Cortex of kidney (tissue), 1 donor: ENCODE results near the gene CELF4.

Experiments used
- DNase-seq: peaks from one replicate; lab custom pipeline; 2025; lab: John Stamatoyannopoulos, UW

Gene CELF4

DNA sequence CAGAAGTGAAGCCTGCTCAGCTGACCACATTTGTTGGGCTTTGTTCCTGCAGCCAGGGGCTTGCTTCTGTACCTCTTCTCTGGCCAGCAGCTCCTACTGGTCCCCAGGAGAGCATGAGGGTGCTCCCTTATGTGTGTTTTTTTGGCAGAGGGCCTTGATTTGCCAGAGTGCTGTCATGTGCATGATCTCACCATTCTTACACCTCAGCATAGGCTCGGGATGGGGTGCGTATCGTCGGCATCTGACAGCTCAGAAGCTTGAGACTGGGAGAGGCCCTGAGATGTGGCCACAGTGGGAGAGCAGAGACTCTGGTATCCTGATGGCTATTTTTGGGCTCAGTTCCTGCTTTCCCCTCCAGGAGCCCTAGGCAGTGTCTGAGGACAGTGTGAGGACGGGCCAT lies 71.2 kb downstream of the CELF4 start:
- no peak for DNase-seq

- no peak for DNase-seq
Measured at GRCh38 chr18:37493352-37493935, 72.2 kb downstream of the CELF4 start.

- DNase-seq, result no peak
Measured at GRCh38 chr18:37492952-37493351, 72.6 kb downstream of the CELF4 start.

DNA sequence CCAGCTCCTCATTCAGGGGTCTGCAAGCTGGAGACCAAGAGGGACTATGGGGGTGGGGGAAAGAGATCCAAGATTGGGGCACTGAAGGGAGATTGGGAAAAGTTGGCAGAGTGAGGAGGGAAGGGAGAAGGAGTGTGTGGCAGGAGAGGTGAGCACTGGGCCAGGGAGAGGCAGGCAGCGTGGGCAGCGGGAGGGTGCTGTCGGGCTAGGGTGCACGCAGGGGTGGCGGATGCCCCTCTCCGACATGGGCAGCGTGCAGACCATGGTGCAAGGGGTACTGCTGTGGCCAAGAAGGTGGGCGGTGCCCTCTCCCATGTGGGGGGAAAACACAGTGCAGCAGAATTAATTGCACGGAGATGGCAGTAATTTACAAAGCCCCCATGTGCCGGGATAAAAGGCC lies 74.1 kb downstream of the CELF4 start:
- DNase-seq, result no peak

- DNase-seq, result no peak
Measured at GRCh38 chr18:37489998-37490397, 75.6 kb downstream of the CELF4 start.

DNA sequence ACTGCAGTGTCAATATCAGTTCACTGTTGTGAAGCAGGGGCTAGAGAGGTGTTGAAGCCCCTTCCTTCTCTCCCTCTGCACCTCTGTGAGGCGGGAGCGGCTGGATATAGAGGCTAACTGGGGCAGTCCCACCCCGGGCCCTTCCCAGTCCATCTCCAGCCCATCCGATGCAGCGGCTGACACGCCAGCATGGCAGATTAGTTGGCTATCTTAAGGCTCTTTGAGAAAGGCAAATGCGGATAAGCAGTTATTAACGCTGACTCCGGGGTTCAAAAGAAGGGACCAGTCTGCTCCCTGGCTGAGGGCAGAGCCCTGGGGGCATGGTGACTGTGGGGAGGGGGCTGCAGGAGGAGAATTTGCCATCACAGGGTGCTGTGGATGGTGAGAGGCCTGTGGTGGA lies 76.6 kb downstream of the CELF4 start:
- DNase-seq, result no peak

- DNase-seq, result no peak
Measured at GRCh38 chr18:37487400-37487867, 78.2 kb downstream of the CELF4 start.

DNA sequence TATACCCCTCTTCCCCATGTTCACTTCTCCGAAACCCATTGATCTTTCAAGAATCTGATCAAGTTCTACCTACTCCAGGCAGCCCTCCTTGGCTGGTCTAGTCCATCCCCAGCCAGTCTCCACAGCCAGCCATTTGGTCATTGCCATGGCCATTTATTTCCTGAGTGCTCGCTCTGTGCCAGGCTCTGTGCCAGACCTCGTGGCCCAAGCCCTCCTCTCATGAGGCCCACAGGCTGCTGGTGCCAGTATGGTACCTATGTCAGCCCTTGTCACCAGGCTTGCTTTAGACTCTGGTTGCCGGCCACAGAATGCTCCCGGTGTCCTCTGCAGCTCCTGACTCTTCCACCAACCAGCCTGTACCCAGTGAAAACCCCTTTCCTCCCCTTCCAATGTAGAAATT lies 78.8 kb downstream of the CELF4 start:
- no peak for DNase-seq

DNA sequence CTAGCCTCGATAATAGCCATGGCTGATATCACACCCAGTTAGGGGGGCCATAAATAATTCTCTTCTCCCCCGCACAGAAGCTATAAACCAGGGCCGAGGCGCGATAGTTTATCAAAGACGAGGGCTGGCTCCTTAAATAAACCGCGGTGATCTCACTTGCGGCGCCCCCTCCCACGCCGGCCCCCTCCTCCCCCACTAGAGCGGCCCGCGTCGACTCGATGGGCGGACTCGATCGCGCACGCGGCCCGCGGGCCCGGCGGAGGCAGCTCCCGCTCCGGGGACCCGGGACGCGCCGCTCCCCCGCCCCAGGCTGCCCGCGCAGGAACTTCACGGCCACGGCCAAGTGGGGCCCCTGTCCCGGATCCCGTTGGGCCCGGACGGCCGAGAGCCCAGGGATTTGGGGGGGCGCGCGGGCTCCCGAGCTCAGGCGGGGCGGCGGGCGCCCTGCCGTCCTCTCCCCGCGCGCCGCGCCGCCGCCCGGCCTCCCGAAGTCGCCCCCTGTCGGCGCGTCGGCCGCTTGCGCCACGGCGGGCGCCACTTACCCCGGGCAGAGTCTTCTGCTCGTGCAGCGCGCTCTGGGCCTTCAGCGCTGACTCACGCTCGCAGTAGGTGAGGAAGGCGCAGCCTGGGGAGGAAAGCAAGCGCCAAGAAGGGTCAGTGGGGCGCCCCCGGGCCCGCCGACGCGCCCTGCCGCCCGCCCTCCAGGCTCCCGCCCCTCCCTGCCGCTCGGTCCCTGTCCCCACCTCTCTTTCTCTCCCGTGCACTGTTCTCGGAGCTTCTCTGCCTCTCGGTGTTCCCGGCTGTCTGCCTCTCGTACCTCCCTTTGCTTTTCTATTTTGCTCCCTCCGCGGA lies 80.4 kb downstream of the CELF4 start:
- no peak for DNase-seq

DNA sequence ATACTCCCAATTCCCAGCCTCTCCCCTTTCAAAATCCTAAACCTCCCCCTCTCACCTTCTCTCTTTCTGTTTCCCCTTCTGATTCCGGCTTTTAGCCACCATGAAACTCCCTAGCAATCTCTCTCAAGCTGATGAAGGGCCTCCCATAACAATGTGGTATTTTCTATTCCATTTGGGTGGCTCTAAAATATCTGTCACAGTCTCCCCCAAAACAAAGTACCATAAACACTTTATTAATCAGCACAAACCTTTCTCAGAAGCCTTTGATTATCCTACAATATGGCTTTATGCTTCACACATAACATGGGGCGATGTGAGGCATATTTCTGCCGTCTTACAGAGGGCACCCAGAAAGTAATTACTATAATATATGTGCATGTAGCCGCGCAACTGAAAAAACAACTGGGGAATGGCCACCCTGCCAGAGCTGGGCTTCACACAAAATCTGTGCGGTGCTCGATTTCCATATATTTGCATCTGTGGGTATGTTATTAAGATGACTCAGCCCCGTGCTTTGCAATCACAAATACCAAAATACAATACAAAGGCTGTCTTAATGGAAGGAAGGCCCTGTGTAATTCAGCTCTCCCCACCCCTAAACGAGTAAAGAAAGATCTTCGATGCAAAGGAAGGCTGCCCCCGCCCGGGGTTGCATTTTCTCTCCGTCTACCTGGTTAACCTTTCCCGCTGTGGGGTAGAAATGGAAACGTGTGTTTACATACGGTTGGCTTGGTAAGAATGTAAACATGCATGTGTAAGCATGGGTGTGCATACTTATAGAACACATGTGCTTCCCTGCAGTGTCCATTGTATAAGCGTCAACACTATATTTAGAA lies 81.4 kb downstream of the CELF4 start:
- no peak for DNase-seq

DNA sequence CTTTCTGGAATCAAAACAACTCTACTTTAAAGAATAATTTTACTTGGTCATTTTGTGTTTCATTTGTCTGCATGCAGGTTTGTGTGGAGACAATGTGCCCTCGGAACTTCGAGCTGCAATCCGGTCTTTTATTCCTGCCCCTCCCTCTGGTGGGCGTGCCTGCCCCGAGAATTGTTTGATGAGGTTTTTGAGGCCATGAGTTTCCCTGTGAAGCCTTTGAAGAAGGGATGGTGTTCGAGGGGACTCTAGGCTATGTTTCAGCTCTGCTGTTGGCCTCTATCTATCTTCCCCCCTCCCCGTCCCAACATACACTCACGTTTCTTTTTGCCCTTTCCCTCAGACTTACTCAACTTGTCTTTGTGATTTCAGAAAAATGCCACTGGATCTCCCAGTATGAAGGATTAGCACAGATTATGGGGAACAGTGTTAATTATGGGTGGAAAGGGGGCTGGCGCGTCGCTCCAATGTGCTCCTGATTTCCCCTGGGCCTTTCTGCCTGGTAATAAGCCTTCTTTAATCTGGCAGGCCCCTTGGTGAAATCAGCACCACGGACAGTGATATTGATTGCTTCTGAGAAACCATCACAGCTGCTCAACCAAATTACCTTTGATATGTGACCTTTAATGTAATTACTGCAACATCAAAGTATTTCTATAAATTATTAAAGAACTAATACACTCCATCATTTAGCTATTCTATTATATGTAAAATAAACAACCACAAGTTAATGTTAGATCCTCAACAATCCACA lies 82.2 kb downstream of the CELF4 start:
- no peak for DNase-seq

DNA sequence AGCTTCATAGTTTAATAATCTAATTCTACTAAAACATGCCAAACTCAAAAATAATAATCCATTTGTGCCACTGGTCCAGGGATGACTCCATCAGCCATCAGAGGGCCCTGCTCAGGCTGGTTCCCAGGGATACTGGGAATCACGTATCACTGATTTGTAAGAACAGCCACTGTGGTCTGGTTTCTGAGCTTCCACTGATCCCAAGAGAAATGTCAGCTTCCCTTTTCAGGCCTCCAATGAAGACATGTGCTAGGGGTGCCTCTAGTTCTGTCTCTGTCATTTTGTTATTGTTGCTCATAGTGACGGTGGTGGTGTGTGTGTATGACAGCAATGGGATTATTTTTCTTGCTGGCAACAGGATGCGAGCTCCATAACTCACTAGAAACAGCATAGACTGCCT lies 83.2 kb downstream of the CELF4 start:
- no peak for DNase-seq

DNA sequence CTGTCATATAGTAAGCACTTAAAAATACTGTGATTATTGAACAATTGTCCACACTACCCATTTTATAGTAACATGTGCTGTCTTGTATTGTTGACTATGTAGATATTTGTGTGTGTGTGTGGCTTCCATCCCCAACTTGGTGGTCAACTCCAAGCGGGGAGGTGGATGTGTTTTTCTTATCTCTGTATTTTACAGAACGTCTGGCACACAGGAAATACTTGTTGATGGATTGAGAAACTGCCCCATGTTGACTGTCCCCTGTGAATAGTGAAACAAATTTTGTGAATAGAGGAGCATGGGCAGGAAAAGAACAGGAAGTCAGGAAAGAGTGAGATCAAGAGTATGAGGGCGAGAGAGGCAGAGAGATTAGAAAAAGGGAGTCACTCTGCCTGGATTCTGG lies 83.6 kb downstream of the CELF4 start:
- no peak for DNase-seq

DNA sequence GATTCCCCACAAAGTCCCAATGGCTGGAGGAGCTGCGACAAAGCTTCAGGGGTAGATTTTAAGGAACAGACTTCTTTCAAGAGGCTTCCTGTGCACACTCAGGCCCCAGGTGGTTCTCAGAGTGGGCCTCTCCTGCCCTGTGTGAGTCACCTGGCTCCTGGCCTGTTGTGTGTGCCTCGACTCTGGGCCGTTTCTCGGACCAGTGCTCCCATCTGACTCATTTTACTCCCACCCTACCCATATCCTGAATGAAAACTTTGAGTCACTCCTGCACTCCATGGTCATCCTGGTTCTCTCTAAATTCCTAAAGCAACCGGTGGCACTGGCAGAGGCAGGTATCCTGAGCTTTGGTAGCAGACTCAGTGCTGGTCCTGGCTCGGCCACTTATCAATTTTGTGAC lies 84.1 kb downstream of the CELF4 start:
- no peak for DNase-seq

DNA sequence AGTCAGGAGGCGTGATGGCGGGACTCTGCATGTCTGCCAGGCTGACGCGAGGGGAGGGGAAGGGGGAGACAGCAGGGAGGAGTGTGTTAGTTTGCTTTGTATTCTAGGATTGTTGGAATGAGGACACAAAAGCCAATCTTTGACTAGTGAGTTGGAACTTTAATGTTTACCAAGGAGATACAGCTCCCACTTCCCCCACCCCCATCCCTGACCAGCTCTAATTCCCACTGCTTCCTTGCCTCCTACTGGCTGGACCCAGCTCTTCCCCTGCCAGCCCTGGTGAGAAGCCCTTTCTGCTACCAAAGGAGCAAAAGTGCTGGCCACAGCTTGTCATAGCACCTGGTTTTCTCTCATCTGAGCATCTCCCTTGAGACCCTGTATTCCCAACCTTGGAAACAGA lies 84.5 kb downstream of the CELF4 start:
- DNase-seq, result no peak

GRCh38 chr18:37476611-37477295 lies 88.8 kb downstream of the CELF4 start:
- DNase-seq, result no peak

DNA sequence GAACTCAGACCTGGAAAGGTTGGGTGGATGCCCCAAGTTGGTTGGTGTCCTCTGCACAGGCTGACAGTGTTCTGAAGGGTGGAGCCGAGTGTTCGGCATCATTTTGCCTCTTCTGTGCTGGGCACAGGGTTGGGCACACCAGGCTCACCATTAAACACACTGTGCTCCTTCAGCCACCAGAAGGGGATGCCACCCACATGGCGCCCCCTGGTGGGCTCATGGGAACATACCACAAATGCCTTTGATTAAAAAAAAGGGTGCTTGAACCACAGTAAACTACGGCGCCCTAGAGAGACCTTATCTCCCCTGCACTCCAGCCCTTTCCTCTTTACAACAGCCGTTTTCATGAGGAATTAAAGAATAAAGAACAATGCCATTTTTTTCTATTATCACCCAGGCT lies 89.4 kb downstream of the CELF4 start:
- no peak for DNase-seq

- DNase-seq, result no peak
Measured at GRCh38 chr18:37473195-37473840, 92.3 kb downstream of the CELF4 start.

DNA sequence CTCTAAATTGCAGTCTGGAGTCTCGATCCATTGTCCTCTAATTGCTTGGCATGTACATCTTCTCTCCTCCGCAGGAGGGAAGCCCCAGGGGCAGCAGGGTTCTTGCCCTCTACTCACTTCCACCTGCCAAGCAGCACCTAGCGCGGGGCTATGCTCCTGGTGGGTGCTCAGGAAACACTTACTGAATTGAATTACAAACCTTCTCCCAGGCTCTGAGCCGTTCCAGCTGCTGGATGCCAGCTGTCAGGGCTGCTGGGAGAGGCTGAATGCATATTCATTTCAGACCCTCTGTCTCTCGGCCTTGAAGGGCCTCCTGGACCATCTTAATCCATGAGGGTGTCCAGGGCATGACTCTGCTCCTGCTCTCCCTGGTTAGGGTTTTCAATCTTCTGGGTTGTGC lies 94.0 kb downstream of the CELF4 start:
- no peak for DNase-seq

DNA sequence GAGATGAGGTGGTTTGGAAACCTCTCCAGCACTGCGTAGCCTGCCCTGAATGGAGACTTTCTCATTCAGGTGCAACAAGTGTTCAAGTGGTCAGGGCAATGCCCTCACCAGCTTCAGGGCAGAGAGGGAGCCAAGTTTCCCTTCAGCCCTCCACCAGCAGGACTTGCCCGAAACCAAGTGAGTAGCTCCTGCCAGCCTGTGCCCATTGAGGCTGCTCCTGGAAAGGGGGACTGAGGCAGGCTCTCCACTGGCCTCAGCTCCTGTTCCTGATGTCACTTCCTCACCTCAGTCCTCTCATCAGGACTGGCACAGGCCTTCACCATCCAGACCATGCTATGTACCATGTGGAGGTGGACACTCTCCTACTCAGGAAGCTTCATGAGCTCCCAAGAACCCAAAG lies 94.6 kb downstream of the CELF4 start:
- no peak for DNase-seq
